GF-D8 (cell line): ENCODE results near the gene PYDC2.
"Not testable (repeated sequence)": the region's sequence is repeated elsewhere in the genome, so short reads cannot be mapped to it uniquely, and the experiment has no call there.

Experiments
- DNase-seq: peaks from one replicate; lab custom pipeline; 2025; lab: John Stamatoyannopoulos, UW

The PYDC2 gene

GRCh38 chr3:191470080-191470479 is 9.1 kb downstream of the PYDC2 start:
- no peak for DNase-seq

- no peak for DNase-seq
These were observed 9.6 kb downstream of the PYDC2 start for GRCh38 chr3:191470545-191470944.

GRCh38 chr3:191473661-191474198 is 12.8 kb downstream of the PYDC2 start:
- DNase-seq, result peak; percentile 60

DNA sequence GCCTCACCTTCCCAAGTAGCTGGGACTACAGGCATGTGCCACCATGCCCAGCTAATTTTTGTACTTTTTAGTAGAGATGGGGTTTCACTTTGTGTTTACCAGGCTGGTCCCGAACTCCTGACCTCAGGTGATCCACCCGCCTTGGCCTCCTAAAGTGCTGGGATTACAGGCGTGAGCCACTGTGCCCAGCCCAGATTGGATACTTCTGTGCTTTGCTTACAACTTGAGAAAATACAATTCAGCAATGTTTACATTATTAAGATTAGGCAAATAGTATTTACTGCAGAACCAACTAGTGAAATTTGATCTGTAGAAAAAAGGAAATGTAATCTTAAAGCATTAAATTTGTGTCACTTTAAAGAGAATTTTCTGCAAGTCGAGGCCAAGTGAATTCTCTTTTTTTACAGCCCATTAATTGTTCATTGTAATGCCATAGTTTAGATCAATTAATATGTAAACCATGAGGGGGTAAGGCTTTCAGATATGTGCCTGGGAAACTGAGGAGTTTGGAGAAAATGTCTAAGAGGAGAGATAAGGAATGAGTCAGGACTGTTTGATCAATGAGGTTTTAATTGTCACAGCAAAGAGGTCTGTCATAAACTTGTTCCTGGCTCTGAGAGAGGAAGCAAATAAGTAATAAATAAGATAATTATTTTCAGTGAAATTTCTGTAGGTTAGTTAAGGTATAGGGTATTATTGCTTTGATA is 15.3 kb downstream of the PYDC2 start:
- DNase-seq, result no peak

DNA sequence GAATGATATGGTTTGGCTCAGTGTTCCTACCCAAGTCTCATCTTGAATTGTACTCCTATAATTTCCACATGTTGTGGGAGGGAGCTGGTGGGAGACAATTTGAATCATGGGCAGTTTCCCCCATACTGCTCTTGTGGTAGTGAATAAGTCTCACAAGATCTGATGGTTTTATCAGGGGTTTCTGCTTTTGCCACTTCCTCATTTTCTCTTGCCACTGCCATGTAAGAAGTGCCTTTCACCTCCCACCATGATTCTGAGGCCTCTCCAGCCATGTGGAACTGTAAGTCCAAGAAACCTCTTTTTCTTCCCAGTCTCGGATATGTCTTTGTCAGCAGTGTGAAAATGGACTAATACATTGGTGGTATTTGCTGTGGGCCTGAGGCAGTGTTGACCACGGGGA is 23.0 kb downstream of the PYDC2 start:
- DNase-seq, result not testable (repeated sequence)

GRCh38 chr3:191484461-191484860 is 23.5 kb downstream of the PYDC2 start:
- DNase-seq, result no peak

DNA sequence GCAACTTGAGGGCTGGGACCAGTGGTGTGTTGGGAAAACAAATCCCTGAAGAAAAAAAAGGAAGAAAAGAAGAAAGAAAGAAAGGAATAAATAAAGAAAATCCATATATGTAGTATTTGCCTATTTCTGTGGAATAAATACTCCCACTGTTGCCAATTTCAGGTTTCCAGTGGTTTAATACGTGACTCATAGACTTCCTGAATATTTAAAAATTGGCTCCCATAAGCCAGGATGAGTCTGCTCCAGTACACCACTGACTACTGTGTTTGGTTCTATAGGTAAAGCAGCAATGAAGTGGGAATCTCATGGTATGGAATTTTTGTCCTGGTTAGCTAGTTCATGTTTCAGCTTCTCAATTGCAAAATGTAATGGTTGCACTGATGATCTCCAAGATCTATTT is 31.6 kb downstream of the PYDC2 start:
- DNase-seq, result no peak

DNA sequence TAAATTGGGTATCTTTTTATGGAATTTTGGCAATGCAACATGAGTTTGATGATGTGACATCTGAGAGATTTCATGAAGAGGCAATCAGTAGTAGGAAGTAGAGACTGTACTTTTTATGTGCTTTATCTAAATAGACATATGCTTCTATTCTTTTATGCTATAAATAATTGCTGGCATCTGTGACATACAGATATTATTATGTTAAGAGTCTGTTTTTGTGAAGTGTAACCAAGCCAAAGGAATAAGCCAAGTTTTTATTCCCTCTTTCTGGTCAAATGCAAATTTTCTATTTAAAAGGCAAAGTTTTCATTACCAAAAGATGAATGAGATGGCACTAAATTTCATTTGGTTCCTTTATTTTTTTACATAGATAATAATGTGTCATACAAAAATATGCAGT is 32.4 kb downstream of the PYDC2 start:
- DNase-seq, result no peak

GRCh38 chr3:191499307-191500080 is 38.5 kb downstream of the PYDC2 start:
- DNase-seq, result no peak

- peak; percentile 8 for DNase-seq
These were observed 39.9 kb downstream of the PYDC2 start for GRCh38 chr3:191500892-191501291.

- no peak for DNase-seq
These were observed 41.6 kb downstream of the PYDC2 start for GRCh38 chr3:191502583-191502982.

GRCh38 chr3:191509078-191509477 is 48.1 kb downstream of the PYDC2 start:
- DNase-seq, result no peak
